Stimulated activated CD8-positive, alpha-beta memory T cell treated with anti-CD3 and anti-CD28 coated beads, Interleukin-15, amount 100 ng/mL, for 48 hours (primary cell): Measurements from ENCODE around the gene FOXL3.

Experiments used
- DNase-seq, 2 donors: peaks; one replicate each; pipeline ENCODE4 v3.0.0-alpha.2; 2020; ENCODE audit warnings: low read depth in 2 of 2

FOXL3 gene

GRCh38 chr7:338295-339061, 48.5 kb downstream of the FOXL3 start:
- no peak for DNase-seq

- no peak for DNase-seq
Measured at GRCh38 chr7:339062-339342, 49.0 kb downstream of the FOXL3 start.

GRCh38 chr7:339696-340095, 49.7 kb downstream of the FOXL3 start:
- no peak for DNase-seq

- no peak for DNase-seq
Measured at GRCh38 chr7:340200-340937, 50.4 kb downstream of the FOXL3 start.
